HG03025 (cell line): ENCODE data around the gene UMPS.
"Not testable (repeated sequence)": the region's sequence is repeated elsewhere in the genome, so short reads cannot be mapped to it uniquely, and the experiment has no call there.

Source experiments
- ATAC-seq: cut with Tn5 transposase; IDR thresholded peaks from one replicate; pipeline ENCODE4 v1.9.1; 2021; ENCODE audit warnings: mild to moderate bottlenecking, moderate library complexity; ENCODE audit not compliant: unreplicated experiment, low FRiP score

UMPS gene

DNA sequence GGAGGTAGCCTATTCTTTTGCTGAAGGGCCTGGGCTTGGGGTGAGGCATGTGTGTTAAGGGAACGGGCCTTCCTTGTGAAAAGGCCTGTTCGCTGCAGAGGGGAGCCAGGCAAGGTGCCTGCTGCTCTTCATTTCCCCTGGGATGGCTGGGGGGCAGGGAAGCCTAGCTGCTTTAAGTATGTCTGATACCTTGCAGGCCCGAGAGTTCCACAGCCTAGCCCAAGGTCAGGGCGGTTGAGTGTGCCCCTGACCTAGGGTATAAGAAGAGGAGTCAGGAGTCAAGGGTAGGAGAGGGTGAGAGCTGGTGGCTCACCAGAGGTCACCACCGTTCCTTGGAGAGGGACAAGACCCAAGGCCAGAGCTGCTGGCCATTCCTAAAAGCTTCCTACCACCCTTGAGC, 46.6 kb downstream of the UMPS start:
- no peak for ATAC-seq

DNA sequence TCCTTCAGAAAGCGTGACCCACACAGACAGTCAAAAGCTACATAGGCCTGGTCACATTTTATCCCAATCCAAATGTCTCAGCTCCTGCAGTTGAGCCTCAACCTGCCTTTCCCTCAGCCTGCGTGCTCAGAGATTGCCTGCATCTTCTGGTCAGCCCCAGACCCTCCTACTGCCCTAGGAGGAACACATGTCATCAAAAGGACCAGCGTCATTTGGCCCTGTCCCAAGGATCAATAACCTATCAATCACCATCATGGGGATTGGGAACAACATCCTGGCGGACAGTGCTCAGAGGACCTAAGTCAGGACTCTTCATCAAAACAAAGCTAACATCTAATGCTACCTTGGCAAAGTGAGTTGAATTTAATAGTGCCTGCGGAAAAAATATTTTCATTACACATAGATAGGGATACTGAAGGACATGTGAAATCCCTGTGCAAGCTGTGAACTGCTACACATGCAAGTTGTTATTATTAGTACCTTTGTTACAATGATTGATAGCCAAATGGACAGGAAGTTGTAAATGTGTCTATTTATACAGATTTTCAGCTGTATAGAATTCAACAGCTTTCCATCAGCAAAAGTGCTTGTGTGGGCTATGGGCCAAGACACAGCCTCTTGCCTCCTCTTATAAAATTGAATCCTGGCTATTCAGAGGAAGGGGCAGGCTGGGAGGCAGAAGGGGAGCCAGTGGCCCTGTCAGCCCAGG, 47.7 kb downstream of the UMPS start:
- ATAC-seq, result no peak

DNA sequence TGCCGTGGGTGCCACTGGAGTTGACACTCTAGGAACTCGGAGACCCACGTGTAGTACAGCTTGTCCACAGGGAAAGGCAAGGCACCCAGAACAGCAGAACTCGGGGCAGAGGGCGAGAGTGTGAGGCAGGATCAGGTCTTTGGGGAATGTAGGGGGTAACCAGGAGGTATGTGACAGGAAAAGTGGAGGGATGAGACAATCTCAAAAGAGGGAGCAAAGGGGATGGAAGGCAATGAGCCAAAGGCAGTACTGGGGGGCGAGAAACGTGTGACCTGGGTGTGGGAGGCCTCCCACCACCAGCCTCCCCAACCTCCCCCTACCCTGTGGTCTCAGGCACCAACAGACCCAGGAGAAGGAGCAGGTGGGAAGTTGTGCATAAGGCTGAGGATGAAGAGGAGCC, 48.9 kb downstream of the UMPS start:
- no peak for ATAC-seq

DNA sequence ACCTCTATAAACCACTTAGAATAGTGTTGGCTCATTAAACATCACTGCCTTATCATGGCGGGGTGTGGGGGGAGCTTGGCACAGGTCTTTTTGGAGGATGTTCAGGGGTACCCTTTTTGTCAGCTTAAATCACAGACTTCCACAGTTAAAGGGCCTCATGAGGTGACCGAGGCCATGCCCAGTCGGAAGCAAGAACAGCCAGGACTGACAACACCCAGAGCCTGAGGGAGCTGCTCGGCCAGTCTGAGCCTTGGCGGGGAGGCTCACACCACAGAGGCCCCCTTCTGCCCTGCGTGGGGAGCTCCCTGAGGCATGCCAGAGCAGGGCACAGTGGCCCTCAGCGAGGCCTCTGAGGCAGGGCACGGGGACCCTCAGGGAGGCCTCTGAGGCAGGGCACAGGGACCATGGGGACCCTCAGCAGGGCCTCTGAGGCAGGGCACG, 49.5 kb downstream of the UMPS start:
- ATAC-seq, result no peak

DNA sequence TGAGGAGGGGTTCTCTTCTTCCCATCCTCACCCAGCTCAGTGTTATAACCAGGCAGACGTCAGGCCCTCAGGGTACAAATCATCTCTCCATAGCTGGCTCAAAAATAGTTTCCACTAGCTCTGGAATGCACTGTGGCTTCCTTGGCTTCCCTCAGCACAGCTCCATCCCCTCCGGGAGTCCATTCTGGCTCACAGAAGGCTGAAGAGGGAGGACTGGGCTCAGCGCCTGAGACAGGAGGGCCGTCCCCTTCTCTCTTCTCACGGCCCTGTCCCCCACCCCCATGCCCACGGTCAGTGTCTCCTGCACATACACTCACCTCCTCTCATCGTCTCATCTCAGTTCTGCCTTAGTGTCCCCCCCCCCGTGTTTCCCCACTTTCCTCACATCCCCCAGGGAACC, 50.1 kb downstream of the UMPS start:
- ATAC-seq, result no peak

DNA sequence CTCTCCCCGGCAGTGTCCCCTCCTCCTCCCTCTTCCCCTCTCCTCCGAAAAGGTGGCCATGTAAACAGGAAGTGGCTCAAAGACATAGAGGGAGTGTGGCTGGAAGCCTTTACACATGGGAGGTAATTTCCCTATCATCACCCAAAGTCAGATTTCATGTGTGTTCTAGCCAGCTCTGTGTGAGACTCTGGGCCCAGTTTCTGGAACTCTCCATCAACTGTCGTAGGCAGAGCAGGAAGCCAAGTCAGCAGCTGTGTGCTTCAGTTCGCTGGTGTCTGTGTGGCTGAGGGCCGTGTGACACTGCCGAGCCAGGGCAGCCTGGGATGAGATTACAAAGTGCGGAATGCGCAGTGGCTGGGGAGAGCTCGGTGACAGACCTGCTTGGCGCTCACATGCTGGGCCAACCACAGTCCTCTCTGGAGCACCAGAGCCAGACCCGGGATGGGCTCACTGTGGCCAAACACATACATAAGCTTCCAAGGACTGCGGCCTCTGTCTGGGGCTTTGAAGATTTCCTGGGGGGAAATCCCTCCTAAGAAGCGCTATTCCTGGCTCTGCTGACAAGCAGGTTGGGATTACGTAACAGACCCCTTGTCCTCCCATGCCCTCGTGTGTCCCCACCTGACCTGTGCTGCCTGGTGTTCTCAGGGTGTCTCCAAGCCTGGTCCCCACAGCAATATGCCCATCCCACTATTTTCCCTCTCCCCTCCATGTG, 50.7 kb downstream of the UMPS start:
- ATAC-seq, result no peak

DNA sequence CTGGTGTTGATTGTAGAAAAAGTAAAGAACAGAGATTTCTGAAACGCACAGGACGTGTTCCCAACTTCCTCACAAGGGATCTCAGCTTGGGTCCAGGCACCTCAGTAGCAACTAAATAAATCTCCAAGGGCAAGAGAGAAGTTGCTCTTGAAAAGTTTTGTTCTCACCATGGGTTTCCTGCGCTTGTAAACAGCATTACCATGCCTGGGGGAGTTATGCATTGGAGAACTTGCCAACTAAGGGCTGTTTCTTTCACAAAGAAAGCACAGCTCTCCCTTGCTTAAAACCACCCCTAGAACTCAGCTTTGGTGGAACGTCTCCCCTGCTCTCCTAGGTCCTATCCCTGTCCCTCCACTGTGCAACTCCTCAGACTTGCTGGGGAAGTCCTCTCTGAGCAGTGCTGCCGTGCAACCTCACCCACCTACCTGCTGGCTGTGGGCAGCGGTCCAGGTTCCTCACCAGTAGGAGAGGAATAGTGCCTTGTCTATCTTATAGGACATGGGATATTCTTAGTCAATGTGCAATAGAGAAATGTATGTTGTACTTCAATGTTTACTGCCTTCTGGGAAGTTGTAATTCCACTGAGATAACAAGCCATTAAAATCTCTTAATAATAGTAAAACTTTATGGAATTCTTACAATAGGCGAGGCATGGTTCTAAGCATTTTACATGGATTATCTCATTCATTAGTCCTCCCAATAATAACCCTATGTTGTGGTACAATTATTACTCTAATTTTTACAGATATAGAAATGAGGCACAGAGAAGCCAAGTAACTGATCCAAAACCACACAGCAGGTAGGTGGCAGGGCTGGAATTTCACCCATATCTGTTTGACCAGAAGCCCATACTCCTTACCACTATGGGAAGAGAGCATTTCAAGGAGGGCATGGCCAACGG, 51.5 kb downstream of the UMPS start:
- no peak for ATAC-seq

DNA sequence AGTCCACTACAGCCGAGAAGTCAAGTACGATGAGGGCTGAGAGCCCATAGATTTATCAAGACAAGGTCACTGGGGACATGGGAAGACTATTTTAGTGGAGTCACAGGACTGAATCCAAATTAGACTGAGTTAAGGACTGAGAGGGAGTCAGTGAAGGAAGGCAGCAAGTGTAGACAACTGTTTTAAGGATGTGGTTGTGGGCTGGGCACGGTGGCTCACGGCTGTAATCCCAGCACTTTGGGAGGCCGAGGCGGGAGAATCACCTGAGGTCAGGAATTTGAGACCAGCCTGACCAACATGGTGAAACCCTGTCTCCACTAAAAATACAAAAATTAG, 52.1 kb downstream of the UMPS start:
- ATAC-seq, result not testable (repeated sequence)

DNA sequence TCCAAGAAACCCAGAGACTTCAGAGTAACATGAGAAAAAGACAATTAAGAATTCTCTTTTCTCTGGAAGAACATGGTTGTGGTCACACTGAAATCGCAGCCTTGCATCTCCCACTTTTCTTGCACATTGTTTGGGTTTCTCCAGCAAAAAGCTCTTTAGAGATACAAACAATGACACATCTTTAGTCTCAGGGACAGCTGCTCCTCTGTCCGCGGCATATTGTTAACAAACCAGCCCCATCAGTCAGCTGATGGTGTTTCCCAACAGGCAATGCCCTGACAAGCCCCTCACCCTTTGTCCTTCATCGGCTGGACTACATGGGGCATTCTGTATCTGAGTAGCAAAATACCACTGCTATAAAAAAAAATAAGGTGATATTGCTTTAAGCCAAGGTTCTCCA, 53.4 kb downstream of the UMPS start:
- ATAC-seq, result no peak

DNA sequence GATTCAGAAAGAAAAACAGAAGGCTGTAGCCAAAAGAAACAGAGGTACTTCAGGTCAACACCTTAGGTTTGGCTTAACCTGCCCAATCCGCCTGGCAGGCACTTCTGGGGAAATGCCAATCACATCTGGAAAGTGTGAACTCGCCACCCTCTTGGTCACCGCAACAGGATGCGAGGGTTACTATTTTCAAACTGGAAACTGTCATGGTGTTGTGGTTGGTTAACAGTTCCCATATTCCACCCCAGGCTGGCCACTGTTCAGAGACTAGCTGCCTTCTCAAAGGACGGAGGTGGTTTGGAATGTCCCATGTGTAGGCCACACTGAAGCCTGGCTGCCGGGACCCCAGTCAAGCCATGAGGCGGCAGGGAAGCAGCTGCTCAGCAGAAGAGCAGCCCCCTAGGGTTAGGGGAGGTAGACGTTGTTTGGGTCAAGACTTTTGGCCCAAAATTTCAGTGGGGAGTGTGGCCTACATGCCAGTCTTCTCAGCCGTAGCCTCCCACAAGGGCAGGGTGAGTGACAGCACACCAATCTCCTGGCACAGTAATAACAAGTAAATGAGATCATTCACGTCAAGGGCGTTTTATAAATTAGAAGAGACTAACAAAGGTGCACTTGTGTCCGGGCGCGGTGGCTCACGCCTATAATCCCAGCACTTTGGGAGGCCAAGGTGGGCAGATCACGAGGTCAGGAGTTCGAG, 54.6 kb downstream of the UMPS start:
- ATAC-seq, result no peak

DNA sequence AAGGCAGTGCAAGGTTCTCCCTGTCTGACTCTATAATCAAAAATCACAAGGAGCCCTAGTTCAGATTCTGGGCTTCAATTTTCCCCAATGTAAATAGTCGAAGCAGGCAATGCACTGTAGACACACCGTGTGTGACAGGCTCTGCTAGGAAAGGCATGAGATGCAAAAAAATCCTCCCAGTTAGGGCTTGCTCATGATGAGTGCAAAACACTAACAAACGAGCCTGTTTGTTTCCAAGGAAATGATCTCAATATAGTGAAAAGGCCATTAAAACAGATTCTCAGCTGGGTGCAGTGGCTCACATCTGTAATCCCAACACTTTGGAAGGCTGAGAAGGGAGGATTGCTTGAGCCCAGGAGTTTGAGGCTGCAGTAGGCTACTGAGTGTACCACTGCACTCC, 55.7 kb downstream of the UMPS start:
- ATAC-seq, result no peak

DNA sequence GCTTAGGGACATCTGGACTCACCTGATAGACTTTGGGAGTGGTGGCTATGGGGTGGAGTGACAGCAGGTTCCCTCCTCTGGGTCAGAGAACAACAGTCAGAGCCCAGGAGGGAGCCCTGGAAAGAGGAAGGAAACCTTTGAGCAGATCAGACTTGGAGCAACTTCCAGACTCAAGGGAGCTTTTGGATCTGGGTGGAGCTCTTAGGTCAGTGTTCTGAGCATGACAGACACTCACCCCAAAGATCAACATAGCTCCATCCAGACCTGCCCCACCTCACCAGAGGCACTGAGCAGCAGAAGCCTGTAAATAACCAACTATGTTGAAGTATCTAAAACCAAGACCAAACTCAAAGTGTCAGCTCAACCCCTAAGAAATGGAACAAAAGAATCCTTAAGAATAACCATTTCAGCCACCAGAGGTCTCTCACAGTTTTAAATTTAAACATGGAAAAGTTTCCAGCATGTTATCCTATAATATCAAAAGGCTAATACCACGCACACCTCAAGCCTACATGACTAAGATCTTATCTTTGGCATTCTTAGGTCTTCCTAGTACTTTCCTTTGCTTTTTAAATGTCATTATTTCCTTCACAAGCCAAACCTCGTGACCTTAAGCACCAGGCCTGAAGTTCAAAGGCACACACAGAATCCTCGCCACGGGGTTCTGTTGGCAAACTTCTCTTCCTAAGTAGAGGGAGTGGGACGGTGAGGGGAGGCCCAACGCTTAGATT, 56.4 kb downstream of the UMPS start:
- ATAC-seq, result no peak

DNA sequence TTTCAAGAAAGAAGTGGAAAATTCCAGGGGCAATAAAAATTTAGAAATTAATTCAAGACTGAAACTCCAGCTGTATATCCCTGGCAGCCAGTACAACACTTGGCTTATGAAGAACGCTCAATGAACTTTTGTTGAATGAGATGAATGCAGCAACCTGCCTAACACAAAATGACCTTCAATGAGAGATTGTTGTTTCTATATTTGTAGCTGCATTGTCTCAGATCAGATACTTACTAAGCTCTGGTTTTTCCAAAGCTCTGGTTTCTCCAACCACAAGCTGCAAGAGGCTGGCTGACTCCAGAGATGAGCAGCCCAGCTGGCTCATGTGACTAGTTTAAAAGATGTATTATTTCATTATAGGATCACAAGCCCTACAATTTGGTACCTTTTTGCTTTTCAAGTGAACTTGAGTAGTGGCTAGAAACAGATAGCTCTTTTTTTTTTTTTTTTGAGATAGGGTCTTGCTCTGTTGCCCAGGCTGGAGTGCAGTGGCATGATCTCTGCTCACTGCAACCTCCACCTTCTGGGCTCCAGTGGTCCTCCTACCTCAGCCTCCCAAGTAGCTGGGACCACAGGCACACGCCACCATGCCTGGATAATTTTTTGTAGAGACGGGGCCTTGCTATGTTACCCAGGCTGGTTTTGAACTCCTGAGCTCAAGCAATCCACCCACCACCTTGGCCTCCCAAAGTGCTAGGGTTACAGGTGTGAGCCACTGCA, 57.4 kb downstream of the UMPS start:
- no peak for ATAC-seq

DNA sequence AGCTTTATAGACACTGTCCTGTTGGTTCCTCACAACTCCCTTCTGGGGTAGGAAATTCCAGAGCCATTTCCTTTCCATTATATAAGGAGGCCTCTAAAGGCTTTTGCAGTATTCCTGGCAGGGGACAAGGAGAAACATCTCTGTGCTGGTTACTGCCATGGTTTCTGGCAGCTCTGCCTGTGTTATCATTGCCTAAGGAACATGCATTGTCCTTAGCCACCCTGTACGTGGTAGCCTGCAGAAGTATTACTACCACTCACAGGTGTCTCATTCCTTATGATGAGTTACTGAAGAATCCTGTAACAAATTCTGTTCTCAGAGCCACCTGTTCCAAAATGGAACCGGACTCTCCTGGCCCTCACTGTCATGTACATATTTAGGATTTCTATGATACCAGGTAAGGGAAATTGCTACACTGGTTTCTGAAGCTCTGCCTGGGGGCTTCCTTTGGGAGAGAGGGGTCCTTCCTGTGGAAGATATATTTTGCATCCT, 58.0 kb downstream of the UMPS start:
- no peak for ATAC-seq

DNA sequence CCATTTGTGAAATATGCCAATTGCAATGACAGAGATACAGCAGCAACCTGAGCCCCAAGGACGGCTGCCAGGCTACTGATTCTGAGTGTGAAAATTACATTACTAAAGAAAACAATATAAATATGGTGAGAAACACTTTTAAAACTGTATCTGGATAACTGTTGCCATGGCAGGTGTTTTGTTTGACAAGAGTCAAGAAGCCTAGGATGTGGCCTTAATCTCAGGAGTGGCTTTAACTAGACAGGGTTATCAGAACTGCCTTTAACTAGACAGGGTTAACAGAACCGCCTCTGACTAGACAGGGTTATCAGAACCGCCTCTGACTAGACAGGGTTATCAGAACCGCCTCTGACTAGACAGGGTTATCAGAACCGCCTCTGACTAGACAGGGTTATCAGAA, 58.9 kb downstream of the UMPS start:
- ATAC-seq, result not testable (repeated sequence)

DNA sequence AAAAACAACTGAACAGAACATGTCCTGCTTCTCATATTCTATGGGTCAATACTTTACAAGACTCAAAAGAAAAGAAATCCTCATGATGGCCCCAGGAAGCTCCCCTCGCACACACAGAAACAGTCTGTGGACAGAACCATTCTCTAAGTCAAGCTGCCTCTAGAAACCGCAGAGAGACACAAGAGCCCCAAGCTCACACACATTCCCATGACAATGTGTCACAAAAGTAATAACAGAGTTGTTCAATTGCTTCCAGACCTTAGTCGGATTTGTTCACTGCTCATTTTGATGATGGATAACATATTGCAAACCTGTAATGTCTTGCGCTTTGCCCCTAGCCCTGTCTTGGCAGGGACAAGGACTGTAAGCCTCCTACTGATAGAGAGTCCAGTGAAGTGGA, 60.9 kb downstream of the UMPS start:
- ATAC-seq, result no peak

DNA sequence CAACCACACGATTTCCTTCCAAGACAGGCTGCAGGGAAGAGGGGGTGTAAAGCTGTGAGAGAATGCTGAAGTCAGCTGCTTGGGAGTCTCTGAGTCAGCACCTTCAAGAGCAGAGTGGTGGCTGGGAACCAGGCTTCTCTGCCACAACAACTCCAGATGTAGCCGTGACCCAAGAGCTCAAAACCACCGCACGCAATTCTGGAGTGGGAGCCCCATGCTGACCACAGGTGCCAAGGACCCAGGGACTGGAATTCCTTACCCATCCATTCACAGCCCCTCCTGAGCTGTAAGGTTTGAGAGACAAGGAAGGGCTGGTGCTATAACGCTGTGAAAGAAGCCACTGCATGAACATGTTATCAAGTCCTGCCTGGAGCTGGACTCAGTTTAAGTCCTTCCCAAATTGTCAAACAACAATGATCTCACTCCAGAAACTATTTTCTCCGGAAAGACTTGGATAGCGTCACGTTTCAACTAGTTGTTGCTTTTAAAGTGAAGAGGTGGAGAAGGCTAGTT, 61.4 kb downstream of the UMPS start:
- ATAC-seq, result no peak

DNA sequence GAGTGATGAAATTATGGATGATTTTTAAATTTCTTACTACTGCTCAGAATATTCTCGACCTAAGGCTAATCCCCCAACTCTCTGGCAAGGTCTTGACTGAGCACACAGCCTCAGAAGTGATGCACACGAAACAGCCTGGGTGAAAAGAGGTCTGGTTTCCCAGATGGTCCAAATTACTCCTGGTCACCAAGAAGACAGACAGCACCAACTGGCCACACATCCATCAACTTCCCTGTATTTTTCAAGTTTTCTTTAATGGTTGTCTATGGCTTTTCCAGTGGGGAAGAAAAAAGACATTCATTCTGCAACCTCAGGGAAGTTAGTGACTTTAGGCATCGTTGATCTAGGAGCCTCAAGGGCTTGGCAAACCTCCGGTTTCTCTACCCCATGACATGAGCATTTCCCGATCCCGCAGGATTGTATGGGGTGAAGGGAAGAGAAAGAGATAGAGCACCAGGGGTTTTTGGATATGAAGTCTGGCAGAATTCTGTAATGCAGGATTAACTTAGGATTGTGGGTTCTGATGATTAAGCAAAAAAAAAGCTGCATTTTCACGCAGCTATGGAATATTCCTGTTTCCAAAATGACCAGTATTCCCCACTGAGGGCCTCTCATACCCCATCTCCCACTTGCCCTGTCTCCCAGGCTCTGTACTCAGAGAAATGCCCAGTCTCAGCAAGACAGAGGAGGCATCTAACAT, 62.2 kb downstream of the UMPS start:
- no peak for ATAC-seq
